HG03439 (cell line): ENCODE results near the gene TMEM17.

Experiments used
- ATAC-seq: cut with Tn5 transposase; IDR thresholded peaks from one replicate; pipeline ENCODE4 v1.9.1; 2021; ENCODE audit warnings: mild to moderate bottlenecking, moderate library complexity; ENCODE audit not compliant: unreplicated experiment

TMEM17 gene

GRCh38 chr2:62458206-62458641 is 47.8 kb downstream of the TMEM17 start:
- no peak for ATAC-seq

GRCh38 chr2:62457556-62457955 is 48.4 kb downstream of the TMEM17 start:
- ATAC-seq, result no peak

- peak; percentile 94 for ATAC-seq
Observed at GRCh38 chr2:62456721-62457539, 49.1 kb downstream of the TMEM17 start.

GRCh38 chr2:62455957-62456692 is 49.9 kb downstream of the TMEM17 start:
- no peak for ATAC-seq

GRCh38 chr2:62453955-62454354 is 52.0 kb downstream of the TMEM17 start:
- no peak for ATAC-seq

GRCh38 chr2:62452701-62453454 is 53.1 kb downstream of the TMEM17 start:
- no peak for ATAC-seq

GRCh38 chr2:62450716-62451191 is 55.2 kb downstream of the TMEM17 start:
- ATAC-seq, result no peak
